Uterus (tissue), 2 donors: Measurements from ENCODE around the gene MYZAP.
A peak's percentile ranks its signal among the peaks of the same experiment; 100 is the strongest.

Source experiments
- POLR2A ChIP-seq, 2 donors: fragments of 450-650 bp; IDR thresholded peaks; one replicate each; pipeline ENCODE4 v1.6.1; 2016; ENCODE audit warnings: antibody characterized with exemption in 2 of 2, mild to moderate bottlenecking in 1 of 2, moderate library complexity in 1 of 2
- TF ChIP-seq, protein P1 (sequence below), 4 experiments: fragments of 200-600 bp in 2 of 4; fragments of 450-650 bp in 2 of 4; sonication (generic) in 2 of 4; IDR thresholded peaks; one replicate each; pipeline ENCODE4 v1.5.1; 2016 to 2019; ENCODE audit warnings: antibody characterized with exemption in 4 of 4, mild to moderate bottlenecking in 2 of 4, moderate library complexity in 1 of 4

DNA sequence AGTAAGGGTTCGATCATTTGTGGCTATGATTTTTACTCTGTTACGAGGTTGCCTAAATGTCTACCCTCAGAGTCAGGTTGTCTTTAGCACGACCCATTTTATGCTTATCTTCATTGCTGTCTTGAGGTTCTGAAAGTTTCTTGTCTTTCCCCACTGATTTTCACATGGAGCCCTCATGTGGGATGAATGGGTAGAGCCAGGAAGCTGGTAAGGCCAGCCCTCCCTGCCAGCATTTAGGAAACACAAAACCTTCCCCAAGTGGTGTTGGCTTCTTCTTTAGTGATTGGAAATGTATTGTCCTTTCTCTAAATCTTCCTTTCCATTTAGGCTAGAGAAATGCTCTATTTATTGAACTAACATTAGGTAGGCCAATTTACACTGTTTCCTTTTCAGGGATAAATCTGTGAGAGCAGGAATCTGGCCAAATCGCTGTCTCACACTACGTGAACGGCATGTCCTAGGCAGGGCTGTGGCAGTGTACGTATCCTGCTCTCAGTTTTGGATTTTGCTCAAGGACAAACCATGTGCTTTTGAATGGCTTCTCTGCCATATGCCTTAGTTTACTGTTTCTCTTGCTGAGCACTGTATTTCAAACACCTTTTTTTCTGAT, 43.7 kb downstream of the MYZAP start:
- TF ChIP-seq, protein P1, sequence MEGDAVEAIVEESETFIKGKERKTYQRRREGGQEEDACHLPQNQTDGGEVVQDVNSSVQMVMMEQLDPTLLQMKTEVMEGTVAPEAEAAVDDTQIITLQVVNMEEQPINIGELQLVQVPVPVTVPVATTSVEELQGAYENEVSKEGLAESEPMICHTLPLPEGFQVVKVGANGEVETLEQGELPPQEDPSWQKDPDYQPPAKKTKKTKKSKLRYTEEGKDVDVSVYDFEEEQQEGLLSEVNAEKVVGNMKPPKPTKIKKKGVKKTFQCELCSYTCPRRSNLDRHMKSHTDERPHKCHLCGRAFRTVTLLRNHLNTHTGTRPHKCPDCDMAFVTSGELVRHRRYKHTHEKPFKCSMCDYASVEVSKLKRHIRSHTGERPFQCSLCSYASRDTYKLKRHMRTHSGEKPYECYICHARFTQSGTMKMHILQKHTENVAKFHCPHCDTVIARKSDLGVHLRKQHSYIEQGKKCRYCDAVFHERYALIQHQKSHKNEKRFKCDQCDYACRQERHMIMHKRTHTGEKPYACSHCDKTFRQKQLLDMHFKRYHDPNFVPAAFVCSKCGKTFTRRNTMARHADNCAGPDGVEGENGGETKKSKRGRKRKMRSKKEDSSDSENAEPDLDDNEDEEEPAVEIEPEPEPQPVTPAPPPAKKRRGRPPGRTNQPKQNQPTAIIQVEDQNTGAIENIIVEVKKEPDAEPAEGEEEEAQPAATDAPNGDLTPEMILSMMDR (IDR thresholded peaks at IDR 0.05), result peak in 3 of 4 experiments; percentile 14 to 33 (median 16)
- no peak for TF ChIP-seq POLR2A (IDR thresholded peaks at IDR 0.05)
